Measurements from ENCODE around the gene ARHGDIA.

Gene ARHGDIA

DNA sequence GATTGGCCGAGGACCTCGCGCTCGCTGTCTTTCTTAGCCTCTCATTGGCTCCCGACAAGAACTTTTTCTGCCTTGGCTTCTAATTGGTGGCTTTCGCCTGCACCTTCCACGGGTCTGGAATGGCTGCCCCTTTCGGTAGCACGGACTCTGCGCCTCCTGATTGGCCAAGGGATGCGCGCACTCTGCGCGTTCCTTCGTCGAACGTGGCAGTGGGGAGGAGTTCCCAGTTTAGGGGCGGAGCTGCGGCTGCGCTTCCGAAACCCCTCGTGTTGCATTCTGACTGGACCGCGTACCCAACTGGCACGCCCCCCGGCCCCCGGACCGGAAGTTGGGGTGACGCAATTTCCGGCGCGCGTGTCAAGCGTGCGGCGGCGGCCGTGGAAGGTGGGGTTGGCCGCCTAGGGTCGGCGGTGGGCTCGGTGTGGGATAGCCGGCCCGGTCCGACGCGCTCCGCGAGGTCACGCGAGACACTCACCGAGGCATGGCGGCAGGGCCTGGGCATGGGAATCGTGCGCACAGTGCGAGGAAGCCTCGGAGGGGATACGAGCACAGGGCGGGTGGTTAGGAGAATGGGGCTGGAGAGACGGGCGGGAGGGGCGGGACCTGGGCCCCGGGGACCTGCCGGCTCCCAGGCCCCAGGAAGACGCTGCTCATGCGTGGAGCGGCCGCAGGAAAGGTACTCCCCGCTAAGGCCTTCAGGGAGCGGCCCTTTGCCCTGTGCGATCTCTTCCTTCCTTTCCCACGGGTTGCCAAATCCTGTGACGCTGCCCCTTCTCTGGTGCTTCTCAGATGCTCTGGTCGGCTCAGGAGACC is 10.2 kb downstream of the ARHGDIA start:
- peak; percentile 100 for DNase-seq

DNA sequence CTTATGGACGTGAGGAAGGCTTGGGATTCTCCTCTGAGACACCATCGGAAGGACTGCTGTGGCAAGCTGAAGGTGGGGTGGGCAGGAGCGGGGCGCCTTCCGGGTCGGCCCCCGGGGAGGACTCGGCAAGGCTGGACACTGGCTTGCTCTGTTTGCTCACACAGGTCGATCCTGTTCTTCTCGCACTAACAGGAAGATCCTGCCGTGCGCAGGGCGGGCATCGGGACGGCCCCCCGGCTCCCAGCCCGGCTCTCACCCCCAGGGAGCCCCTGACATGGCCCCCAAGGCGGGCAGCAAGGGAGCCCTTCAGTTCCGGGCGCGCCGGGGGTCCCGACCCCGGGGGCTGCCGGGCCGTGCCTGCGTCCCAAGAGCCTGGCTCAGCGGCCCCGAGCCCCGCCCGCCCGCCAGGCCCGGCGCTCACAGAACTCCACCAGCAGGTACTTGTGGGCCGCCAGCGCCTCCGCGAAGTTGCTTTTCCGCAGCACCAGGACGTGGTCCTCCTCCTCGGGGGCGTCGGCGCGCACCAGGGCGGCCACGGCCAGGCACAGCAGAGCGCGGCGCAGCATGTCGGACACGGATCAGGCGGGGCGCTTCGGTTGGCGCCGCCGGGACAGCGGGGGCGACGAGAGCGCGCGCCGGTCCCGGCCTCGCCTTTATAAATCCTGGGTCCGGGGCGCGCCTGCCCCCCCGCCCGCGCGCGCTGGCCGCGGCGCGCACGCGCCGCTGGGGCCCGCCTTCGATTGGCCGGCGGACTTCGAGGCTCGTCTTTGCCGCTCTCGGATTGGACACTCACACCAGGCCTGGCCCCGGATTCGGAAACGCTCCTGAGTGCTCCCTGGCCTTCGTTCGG is 11.0 kb downstream of the ARHGDIA start, which contains the start of gene P4HB:
TSS of gene P4HB (minus strand) at position 630 of the 850 bp plus-strand sequence. CDS start at position 566, 64 bp downstream.
- DNase-seq, result no peak

DNA sequence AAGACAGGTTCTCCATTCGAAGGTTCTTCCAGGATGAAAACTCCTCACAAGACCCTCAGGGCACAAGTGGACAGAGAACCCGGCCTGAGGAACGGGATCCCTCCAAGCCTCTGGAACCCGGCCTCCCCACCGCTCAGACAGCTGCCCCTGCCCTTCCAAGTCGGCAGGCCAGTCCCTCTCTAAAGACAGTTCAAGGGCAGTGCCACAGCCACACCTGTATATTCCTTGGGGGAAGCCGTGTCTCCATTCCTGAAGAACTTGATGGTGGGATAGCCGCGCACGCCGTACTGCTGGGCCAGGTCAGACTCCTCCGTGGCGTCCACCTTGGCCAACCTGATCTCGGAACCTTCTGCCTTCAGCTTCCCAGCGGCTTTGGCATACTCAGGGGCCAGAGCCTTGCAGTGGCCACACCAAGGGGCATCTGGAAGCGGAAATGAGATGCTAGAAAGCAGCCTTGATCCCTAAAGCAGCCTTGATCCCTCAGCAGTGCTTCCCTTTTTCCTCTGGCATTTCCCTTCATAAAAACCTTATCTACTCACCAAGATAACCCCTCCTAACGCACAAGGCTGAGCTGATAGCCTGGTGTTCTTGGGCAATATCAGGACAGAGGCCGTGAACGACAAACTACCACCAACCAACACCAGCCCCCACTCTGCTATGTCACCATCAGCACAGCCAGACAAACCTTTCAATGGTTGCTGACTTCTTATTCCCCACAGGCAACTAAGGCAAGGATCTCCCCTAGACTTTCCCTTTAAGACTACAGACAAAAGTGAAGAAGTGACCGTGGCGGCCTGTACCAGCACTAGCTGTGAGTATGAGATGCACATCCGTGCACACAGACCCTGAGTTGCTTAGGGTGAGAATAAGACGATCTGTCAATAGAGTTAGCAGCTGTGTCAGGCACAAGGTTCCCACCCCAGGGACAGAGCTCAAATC is 11.9 kb downstream of the ARHGDIA start:
- DNase-seq, result peak; percentile 71

DNA sequence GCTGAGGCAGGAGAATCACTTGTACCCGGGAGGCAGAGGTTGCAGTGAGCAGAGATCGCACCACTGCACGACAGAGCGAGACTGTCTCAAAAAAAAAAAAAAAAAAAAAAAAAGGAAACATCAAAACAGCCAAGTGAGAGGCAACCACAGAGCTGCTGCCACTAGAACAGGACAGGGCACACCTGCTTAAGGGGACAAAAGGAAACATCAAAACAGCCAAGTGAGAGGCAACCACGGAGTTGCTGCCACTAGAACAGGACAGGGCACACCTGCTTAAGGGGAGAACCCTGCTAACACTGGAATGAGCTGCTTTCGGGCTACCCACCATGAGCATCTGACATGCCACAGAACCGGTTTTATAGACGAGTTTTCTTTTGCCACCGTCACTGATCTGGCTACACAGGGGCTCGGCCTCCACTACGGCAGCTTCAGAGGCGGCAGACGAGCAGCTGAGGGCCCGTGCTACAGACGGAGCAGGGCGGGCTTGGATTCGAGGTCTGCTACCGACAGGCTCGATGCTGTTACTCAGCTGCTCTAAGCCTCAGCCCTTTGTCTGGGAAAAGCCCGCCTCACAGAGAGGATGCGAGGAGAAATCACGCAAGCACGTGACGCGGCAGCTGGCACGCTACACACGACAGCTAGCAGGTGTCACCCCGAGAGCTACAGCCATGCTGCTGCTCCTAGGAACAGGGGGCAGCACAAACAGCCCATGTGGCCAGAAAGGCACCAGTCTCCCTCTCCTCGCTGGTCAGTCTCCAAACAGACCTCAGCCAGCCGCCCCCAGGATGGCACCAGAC is 12.8 kb downstream of the ARHGDIA start:
- DNase-seq, result no peak

DNA sequence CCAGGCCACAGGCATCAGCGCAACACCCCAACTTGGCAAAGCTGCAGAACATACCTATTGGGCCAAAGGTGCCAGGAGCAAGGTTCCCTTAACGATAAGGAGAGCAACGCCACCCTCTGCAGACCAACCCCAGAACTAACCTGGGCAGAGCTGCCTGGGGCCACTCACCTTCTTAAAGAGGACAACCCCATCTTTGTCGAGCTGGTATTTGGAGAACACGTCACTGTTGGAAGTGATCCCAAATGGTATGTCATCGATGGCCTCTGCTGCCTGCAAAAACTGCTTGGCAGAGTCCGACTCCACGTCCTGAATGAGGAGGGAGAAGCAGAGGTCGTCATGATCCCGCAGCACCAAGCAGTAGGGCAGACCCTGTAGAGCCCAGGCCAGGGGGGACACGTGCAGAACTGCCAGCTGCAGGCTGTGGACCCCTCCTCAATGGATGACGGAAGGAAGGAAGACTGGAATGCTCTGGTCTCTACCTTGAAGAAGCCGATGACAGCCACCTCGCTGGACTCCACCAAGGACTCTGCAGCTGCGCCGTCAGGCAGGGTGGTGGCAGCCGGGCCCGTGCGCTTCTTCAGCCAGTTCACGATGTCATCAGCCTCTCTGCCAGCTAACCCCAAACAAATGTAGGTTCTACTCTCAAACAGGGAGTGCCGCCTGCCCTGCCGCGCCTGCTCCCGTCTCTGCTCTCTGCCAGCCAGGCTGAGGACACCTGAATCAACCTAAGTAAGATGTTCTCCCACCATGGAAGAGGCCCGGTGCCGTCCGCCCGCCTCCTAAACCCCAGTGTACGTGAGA is 16.0 kb downstream of the ARHGDIA start:
- no peak for DNase-seq

DNA sequence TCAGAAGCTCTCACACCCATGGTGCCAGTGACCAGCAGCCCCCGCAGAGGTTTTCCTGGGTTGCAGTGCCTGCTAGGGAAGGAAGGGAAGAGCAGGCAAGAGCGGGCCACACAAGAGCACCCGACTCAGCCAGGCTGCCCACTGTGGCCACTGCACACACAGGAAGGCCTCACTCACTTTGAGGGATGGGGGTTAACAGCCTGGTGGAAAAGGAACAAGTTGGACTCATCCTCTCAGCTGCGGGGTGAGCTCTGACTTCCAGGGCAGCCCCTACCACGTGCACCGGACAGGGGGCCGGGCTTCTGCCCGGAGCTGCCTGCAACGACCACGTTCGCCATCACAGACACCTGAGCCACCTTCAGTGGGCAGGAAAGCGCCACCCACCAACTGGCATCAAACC is 18.9 kb downstream of the ARHGDIA start:
- no peak for DNase-seq

DNA sequence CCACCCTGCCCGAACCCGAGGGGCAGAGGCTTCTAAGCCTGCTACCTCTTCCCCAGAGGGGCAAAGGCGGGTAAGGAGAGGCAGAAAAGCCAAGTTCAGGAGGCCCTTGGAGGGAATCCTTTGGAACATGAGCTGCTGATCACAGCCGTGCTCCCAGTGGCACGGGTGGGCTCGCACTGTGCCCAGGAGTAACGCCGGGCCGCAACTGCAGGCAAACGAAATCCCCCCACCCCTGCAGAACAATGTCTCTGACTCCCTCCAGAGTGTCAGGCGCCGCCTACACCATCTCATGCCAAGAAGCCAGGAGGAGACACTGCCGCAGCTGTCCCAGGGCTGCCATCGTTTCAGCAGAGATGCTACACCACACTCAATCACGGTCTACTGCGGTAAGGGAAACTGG is 19.7 kb downstream of the ARHGDIA start:
- no peak for DNase-seq

DNA sequence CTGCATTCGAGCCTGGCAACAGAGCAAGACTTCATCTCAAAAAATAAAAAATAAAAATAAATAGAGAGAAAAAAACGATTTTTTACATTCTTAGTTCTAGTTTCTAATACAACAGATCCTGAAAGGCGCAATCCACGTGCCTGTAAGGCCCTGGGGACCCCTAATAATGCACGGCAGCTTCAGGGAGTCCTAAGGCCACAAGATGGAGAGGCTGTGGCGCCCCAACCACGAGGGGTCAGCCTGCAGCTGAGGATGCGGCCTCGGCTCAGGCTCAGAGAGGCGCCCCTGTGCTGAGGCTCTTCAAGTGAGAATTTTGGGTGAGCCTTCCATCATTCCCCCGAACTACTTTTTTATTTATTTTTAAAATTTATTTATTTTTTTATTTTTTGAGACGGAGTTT is 21.7 kb downstream of the ARHGDIA start:
- DNase-seq, result no peak

DNA sequence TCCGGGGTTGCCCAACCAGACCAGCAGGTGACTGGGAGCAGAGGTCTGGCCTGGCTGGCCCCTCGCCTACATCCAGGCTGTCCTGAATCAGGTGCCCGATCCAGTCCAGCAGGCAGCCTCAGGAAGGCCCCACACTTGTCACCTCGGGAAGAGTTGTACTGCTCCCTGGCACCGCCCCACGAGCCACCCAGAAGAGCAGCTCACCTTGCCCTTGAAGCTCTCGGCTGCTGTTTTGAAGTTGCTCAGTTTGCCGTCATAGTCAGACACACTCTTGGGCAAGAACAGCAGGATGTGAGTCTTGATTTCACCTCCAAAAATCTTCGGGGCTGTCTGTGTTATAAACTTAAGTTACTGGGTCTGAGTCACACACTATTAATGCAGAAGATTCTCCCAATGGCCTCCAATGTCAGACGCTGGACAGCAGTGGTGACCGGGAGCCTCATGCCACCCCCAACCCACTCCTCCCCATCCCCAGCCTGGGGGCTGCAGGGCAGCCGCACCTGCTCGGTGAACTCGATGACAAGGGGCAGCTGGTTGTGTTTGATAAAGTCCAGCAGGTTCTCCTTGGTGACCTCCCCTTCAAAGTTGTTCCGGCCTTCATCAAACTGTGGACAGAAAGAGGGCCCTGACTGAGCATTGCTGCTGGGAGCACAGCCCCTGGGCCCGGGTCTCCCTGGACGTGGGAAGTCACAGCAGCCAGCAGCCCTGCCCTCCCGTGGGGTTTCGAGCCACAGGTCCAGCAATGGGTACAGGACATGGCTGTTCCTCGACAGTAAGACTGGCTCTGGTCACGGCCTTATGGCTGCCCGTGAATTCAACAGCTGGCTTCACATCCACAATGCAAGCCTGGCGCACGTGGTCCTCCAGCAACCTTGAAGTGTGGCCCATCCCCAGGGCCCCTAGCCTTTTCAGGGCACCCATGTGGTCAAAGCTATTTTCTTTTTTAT is 24.1 kb downstream of the ARHGDIA start:
- DNase-seq, result no peak

DNA sequence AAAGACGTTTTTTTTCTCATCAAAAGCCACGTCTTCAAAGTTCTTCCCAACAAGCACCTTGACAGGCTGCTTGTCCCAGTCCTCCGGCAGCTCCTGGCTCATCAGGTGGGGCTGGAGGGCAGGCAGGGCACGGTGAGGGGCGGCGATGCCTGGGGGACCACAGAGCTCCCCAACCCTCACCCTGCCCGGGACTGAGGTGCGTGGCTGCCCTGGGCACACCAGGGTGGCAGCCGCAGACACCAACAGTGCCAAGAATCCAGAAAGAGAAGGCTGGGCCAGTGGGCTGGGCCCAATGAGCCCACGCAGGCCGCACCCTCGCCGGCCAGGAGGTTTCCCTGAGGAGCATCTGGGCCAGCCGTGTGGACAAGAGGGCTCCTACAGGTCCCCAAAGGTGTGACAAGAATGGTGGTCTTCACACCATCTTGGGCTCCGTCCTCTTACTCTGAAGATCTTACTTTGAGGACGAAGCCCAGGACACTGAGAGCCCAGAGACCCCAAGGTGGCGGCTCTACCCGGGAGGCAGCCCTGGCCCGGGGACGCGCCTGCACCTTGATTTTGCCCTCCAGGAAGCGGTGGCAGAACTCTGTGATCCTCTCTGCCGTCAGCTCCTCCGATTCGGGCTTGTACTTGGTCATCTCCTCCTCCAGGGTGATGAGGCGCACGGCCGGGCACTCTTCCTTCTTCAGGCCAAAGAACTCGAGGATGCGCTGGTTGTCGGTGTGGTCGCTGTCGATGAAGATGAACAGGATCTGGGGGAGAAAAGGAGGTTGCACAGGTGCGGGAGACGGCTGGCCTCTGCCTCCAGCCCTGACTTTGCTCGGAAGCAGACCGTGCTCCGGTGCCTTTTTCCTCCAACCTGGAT is 25.0 kb downstream of the ARHGDIA start:
- DNase-seq, result no peak

DNA sequence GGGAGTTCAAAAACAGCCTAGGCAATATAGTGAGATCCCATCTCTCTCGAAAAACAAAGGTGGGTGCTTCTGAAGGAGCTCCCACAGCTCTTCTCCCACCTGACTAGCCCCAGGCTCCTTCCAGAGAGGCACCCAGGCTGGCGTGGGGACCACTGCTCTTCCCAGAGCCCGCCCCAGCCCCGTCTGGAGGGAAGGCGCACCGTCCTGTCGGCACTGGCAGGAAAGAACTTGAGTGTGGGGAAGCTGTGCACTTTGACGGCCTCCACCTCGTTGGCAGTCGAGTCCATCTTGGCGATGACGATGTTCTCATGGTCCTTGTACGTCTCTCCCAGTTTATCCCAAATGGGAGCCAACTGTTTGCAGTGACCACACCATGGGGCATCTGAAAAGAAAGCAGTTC is 25.8 kb downstream of the ARHGDIA start:
- DNase-seq, result no peak

DNA sequence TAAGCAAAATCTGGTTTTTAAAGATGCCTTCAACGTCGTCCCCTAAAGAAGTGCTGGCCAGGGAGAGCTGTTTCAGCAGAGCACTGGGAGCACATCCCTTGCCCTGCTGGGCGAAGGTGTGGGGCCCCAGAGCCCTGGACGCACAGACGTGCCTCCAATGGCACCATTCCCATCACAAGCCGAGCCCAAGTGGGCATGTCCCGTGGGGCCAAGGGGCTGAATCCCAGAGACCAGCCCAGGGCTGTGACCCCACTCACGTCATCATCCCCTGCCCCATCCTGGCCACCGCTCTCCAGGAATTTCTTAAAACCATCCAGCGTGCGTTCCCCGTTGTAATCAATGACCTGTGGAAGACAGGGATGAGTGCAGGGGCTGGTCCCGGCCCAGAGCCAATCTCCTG is 26.2 kb downstream of the ARHGDIA start:
- no peak for DNase-seq

DNA sequence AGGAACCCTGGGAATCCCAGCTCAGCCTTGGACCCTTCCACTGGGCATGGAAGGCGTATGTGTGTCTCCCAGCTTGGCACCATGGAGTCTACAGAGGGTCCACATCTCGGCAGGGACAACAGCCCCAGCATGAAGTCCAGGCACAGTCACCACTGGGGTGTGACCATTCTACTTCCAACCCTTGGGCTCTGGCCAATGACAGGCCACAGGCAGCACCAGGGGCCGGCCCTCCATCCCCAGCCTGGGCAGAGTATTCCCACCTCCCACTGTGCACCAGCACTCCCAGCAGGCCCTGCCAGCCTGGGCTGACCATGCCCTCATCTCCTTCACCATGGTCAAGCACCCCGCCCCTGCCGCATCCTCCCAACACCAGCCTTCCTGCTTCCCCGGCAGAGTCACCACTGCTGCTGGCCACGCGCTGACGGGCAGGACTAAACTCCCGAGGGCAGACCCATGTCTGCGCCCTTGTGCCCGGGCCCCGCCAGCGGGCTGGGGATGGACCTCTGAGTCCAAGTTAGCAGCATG is 26.7 kb downstream of the ARHGDIA start:
- no peak for DNase-seq

DNA sequence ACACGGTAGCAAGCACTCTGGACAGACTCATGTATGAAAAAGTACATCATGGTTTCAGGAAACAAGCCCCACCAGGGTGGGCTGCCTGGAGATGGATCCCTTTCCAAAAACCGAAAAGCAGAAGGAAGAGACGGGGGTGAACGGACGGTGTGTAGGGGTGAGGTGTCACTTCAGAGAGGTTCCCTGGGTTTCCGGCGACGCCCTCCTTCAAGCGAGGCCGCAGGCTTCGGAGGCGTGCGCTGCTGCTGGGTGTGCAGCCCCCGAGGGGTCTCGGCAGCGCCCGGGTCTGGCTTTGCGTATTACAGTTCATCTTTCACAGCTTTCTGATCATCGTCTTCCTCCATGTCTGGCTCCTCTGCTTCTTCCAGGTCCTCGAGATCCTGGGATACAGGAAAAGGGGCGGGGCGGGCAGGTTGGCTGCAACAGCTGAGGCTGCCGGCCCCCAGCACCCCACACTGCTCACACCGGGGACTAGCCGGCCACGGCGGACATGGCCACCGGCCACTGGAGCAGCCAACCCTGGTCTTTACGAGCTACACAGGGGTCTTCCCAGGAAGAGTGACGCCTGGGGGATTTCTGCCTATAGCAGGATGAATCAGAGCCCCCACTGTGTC is 27.3 kb downstream of the ARHGDIA start:
- DNase-seq, result no peak

DNA sequence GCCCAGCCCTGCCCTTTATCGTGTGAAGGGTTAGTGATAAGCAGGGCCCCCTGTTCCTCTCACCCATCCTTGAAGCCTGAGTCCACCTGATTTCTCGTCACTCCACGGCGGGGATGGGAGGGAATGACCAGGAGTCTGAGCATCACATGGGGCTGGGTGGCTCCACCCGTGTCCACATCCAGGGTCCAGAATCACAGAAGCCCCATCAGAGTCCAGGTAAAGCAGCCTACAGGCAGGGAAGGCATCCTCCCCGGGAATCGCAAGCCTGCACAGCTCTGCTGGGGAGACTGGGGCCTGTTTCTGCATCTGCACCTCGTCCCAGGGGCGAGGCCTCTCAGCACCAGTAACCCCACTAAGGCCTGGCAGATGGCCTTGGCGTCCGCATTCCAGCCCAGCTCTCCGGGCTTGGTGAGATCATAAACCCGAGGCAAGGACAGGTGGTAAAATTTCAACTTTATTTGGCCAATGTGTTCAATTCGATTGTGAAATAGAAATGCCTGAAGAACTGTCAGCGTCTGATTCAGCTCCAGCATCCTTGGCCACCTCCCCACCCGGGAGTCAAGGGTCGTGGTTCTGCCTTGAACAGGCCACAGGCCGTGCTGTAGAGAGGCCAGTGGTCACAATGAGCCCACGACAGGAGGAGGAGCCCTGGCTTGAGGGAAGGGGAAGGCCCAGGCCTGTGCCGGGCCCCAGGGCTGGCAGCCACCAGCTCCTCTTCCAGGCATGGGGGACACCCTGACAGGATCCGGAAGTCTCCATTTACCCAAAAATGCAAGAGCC is 28.2 kb downstream of the ARHGDIA start:
- DNase-seq, result no peak

DNA sequence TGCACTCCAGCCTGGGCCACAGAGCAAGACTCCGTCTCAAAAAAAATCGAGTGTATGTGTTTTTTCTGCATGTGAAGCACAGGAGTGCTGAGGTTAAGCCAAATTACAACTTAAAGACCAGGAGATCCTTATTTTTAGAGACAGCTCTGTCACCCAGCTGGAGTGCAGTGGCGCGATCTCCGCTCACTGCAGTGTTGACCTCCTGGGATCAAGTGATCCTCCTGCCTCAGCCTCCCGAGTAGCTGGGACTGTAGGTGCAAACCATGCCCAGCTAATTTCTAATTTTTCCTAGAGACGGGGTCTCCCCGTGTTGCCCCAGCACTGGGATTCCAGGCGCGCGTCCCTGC is 28.8 kb downstream of the ARHGDIA start:
- no peak for DNase-seq

DNA sequence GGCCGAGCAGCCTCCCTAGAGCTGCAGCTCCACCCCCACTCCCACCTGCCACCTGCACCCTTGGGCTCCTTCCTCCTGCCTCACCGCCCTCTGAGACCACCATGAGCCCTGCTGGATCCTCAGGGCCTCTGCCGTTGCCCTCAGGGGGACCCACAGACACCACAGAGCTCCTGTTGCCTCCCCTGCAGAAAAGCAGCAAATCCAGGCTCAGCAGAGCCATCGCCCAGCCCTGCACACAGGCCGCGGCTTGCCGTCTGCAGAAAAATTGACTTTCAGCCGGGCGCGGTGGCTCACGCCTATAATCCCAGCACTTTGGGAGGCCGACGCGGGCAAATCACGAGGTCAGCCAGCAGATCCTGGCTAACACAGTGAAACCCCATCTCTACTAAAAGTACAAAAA is 29.3 kb downstream of the ARHGDIA start:
- no peak for DNase-seq
